Duodenal mucosa (tissue), 2 donors: ENCODE results near the gene IFT20.

Source experiments
- H3K27ac ChIP-seq: one replicate; pipeline ENCODE4 v1.7.0; 2013; ENCODE audit warnings: low read depth, low read length
- H3K27me3 ChIP-seq, 2 donors: one replicate each; pipeline ENCODE4 v1.7.0; 2013; ENCODE audit warnings: low read length in 2 of 2, control low read depth in 1 of 2; ENCODE audit not compliant: insufficient read depth in 2 of 2, control insufficient read depth in 1 of 2
- H3K36me3 ChIP-seq, 2 donors: one replicate each; pipeline ENCODE4 v1.7.0; 2013; ENCODE audit warnings: low read length in 2 of 2, control low read depth in 1 of 2; ENCODE audit not compliant: insufficient read depth in 2 of 2, control insufficient read depth in 1 of 2
- H3K4me1 ChIP-seq, 2 donors: one replicate each; pipeline ENCODE4 v1.7.0; 2013; ENCODE audit warnings: low read length in 2 of 2, control low read depth in 1 of 2; ENCODE audit not compliant: insufficient read depth in 2 of 2, control insufficient read depth in 1 of 2
- H3K4me3 ChIP-seq, 2 donors: one replicate each; pipeline ENCODE4 v1.7.0; 2013; ENCODE audit warnings: low read length in 2 of 2, low read depth in 1 of 2
- H3K9ac ChIP-seq, 2 donors: one replicate each; pipeline ENCODE4 v1.7.0; 2013; ENCODE audit warnings: low read length in 2 of 2, low read depth in 1 of 2
- H3K9me3 ChIP-seq, 2 donors: one replicate each; pipeline ENCODE4 v1.7.0; 2013; ENCODE audit warnings: low read length in 2 of 2, control low read depth in 1 of 2; ENCODE audit not compliant: control insufficient read depth in 1 of 2

IFT20 gene

GRCh38 chr17:28282596-28282995 lies 52.7 kb downstream of the IFT20 start:
- H3K27me3 ChIP-seq = no peaks in the 10 kb centered on the region
- H3K4me3 ChIP-seq = no peak overlapping the region
- H3K9me3 ChIP-seq = no peaks in the 10 kb centered on the region
- H3K4me1 ChIP-seq = no peaks in the 10 kb centered on the region
- H3K27ac ChIP-seq = no peak overlapping the region
- no peaks in the 10 kb centered on the region for H3K36me3 ChIP-seq
- no peak overlapping the region for H3K9ac ChIP-seq

DNA sequence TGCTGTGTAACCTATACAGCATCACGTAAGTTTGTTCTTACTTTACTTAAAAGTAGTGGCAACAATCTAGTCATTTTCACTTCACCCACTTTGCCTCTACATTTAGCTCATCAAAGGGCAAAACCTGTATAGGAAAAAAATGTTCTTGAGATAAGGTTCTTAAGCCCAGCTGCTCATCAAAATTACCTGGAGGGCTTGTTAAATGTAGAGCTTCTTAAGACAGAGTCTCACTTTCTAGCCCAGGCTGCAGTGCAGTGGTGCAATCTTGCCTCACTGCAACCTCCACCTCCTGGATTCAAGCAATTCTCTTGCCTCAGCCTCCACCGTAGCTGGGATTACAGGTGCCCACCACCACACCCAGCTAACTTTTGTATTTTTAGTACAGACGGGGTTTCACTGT lies 54.4 kb downstream of the IFT20 start:
- no peaks in the 10 kb centered on the region for H3K9me3 ChIP-seq
- no peak overlapping the region for H3K27ac ChIP-seq
- H3K27me3 ChIP-seq = peaks cover 0 to 3% of the 10 kb centered on the region in 2 donors
- H3K36me3 ChIP-seq = no peaks in the 10 kb centered on the region
- no peaks in the 10 kb centered on the region for H3K4me1 ChIP-seq
- no peak overlapping the region for H3K4me3 ChIP-seq
- no peak overlapping the region for H3K9ac ChIP-seq

GRCh38 chr17:28279411-28279810 lies 55.9 kb downstream of the IFT20 start:
- Histone ChIP-seq H3K27ac (no peak overlapping the region), H3K36me3 (no peaks in the 10 kb centered on the region), H3K27me3 (peaks cover 0 to 3% of the 10 kb centered on the region in 2 donors), H3K9me3 (no peaks in the 10 kb centered on the region), H3K4me1 (no peaks in the 10 kb centered on the region), H3K9ac (no peak overlapping the region), H3K4me3 (no peak overlapping the region)
